NT2/D1 (cell line): Measurements from ENCODE around the gene SMCR8.

Source experiments
- YY1 ChIP-seq: IDR thresholded peaks from 2 replicates; pipeline ENCODE4 v1.6.1; 2011; ENCODE audit not compliant: insufficient read length, insufficient read depth
- ZNF274 ChIP-seq: IDR thresholded peaks from 2 replicates; pipeline ENCODE4 v1.6.1; 2011; ENCODE audit warnings: mild to moderate bottlenecking, low read depth, low read length

- no peak for TF ChIP-seq YY1
- TF ChIP-seq ZNF274, result no peak
Observed at GRCh38 chr17:18320301-18320700, 5.2 kb downstream of the SMCR8 start.
